ENCODE data around the gene SYNPO2L.
"Not testable (repeated sequence)": the region's sequence is repeated elsewhere in the genome, so short reads cannot be mapped to it uniquely, and the experiment has no call there.

- TF ChIP-seq POLR2AphosphoS5 (IDR thresholded peaks at IDR 0.05; ENCODE audit: low read depth); CTCF (IDR thresholded peaks at IDR 0.05; ENCODE audit: insufficient read depth, low read length); REST (IDR thresholded peaks at IDR 0.05; ENCODE audit: insufficient replicate concordance, low read depth); GABPA (IDR thresholded peaks at IDR 0.05; ENCODE audit: low read depth); SPI1 (IDR thresholded peaks at IDR 0.05; ENCODE audit: borderline replicate concordance, low read depth): not testable (repeated sequence)
Observed at GRCh38 chr10:73668378-73668777, 12.5 kb upstream of the SYNPO2L start.
